ENCODE data around the gene CRYGN.

Gene CRYGN

GRCh38 chr7:151436446-151437158 is 3.3 kb downstream of the CRYGN start:
- H3K36me3 ChIP-seq (ENCODE audit: control insufficient read depth, insufficient read depth, low read length, severe bottlenecking), result no peaks in the 10 kb centered on the region

GRCh38 chr7:151435971-151436370 is 4.0 kb downstream of the CRYGN start:
- H3K9ac ChIP-seq (ENCODE audit: low read length), result no peak overlapping the region

More at GRCh38 chr7:151436446-151437158, 3.3 kb downstream of the CRYGN start:
- peak; percentile 86 for DNase-seq (ENCODE audit: low read depth)
- H3K9ac ChIP-seq (ENCODE audit: low read length), result peak overlapping the region; percentile 12
- no peak overlapping the region for H3K4me3 ChIP-seq (ENCODE audit: low read length)
- no peaks in the 10 kb centered on the region for H3K9me3 ChIP-seq (ENCODE audit: control insufficient read depth, low read length)
- peaks cover 24% of the 10 kb centered on the region for H3K4me1 ChIP-seq (ENCODE audit: control insufficient read depth, insufficient read depth, low read length)
- H3K27me3 ChIP-seq (replicated peaks; ENCODE audit: control insufficient read depth, insufficient read depth, low read length), result no peaks in the 10 kb centered on the region

GRCh38 chr7:151435103-151435916 is 4.6 kb downstream of the CRYGN start:
- H3K27me3 ChIP-seq (replicated peaks; ENCODE audit: control insufficient read depth, insufficient read depth, low read length), result no peaks in the 10 kb centered on the region
- H3K4me1 ChIP-seq (ENCODE audit: control insufficient read depth, insufficient read depth, low read length), result peaks cover 11% of the 10 kb centered on the region
- no peak overlapping the region for H3K4me3 ChIP-seq (ENCODE audit: low read length)
- no peaks in the 10 kb centered on the region for H3K9me3 ChIP-seq (ENCODE audit: control insufficient read depth, low read length)
- no peak overlapping the region for H3K9ac ChIP-seq (ENCODE audit: low read length)
- no peaks in the 10 kb centered on the region for H3K36me3 ChIP-seq (ENCODE audit: control insufficient read depth, insufficient read depth, low read length, severe bottlenecking)
- no peak for DNase-seq (ENCODE audit: low read depth)

More at GRCh38 chr7:151435971-151436370, 4.0 kb downstream of the CRYGN start:
- DNase-seq (ENCODE audit: low read depth), result no peak
- Histone ChIP-seq H3K4me3 (ENCODE audit: low read length) (no peak overlapping the region), H3K27me3 (replicated peaks; ENCODE audit: control insufficient read depth, insufficient read depth, low read length) (no peaks in the 10 kb centered on the region), H3K9me3 (ENCODE audit: control insufficient read depth, low read length) (no peaks in the 10 kb centered on the region), H3K36me3 (ENCODE audit: control insufficient read depth, insufficient read depth, low read length, severe bottlenecking) (no peaks in the 10 kb centered on the region), H3K4me1 (ENCODE audit: control insufficient read depth, insufficient read depth, low read length) (peaks cover 18% of the 10 kb centered on the region)

- no peaks in the 10 kb centered on the region for H3K27me3 ChIP-seq (replicated peaks; ENCODE audit: control insufficient read depth, insufficient read depth, low read length)
- no peak overlapping the region for H3K9ac ChIP-seq (ENCODE audit: low read length)
- H3K4me3 ChIP-seq (ENCODE audit: low read length), result no peak overlapping the region
- H3K36me3 ChIP-seq (ENCODE audit: control insufficient read depth, insufficient read depth, low read length, severe bottlenecking), result no peaks in the 10 kb centered on the region
- no peak for DNase-seq (ENCODE audit: low read depth)
- peaks cover 10% of the 10 kb centered on the region for H3K4me1 ChIP-seq (ENCODE audit: control insufficient read depth, insufficient read depth, low read length)
- no peaks in the 10 kb centered on the region for H3K9me3 ChIP-seq (ENCODE audit: control insufficient read depth, low read length)
Measured at GRCh38 chr7:151434549-151434948, 5.4 kb downstream of the CRYGN start.

- H3K4me3 ChIP-seq (ENCODE audit: low read length), result no peak overlapping the region
- H3K36me3 ChIP-seq (ENCODE audit: control insufficient read depth, insufficient read depth, low read length, severe bottlenecking), result no peaks in the 10 kb centered on the region
- no peak overlapping the region for H3K9ac ChIP-seq (ENCODE audit: low read length)
- no peak for DNase-seq (ENCODE audit: low read depth)
- no peaks in the 10 kb centered on the region for H3K27me3 ChIP-seq (replicated peaks; ENCODE audit: control insufficient read depth, insufficient read depth, low read length)
- no peaks in the 10 kb centered on the region for H3K9me3 ChIP-seq (ENCODE audit: control insufficient read depth, low read length)
- H3K4me1 ChIP-seq (ENCODE audit: control insufficient read depth, insufficient read depth, low read length), result peaks cover 17% of the 10 kb centered on the region
Measured at GRCh38 chr7:151433721-151434400, 6.1 kb downstream of the CRYGN start.

- Histone ChIP-seq H3K4me3 (ENCODE audit: low read length) (no peak overlapping the region), H3K36me3 (ENCODE audit: control insufficient read depth, insufficient read depth, low read length, severe bottlenecking) (no peaks in the 10 kb centered on the region), H3K9ac (ENCODE audit: low read length) (no peak overlapping the region), H3K27me3 (replicated peaks; ENCODE audit: control insufficient read depth, insufficient read depth, low read length) (no peaks in the 10 kb centered on the region), H3K9me3 (ENCODE audit: control insufficient read depth, low read length) (no peaks in the 10 kb centered on the region), H3K4me1 (ENCODE audit: control insufficient read depth, insufficient read depth, low read length) (peaks cover 26% of the 10 kb centered on the region)
- DNase-seq (ENCODE audit: low read depth), result no peak
Measured at GRCh38 chr7:151432658-151433521, 7.1 kb downstream of the CRYGN start.

- no peak overlapping the region for H3K9ac ChIP-seq (ENCODE audit: low read length)
- H3K27me3 ChIP-seq (replicated peaks; ENCODE audit: control insufficient read depth, insufficient read depth, low read length), result no peaks in the 10 kb centered on the region
- H3K4me3 ChIP-seq (ENCODE audit: low read length), result no peak overlapping the region
- DNase-seq (ENCODE audit: low read depth), result no peak
- H3K36me3 ChIP-seq (ENCODE audit: control insufficient read depth, insufficient read depth, low read length, severe bottlenecking), result no peaks in the 10 kb centered on the region
- no peaks in the 10 kb centered on the region for H3K9me3 ChIP-seq (ENCODE audit: control insufficient read depth, low read length)
- peaks cover 33% of the 10 kb centered on the region for H3K4me1 ChIP-seq (ENCODE audit: control insufficient read depth, insufficient read depth, low read length)
Measured at GRCh38 chr7:151431768-151432311, 8.1 kb downstream of the CRYGN start.

- Histone ChIP-seq H3K9ac (ENCODE audit: low read length) (no peak overlapping the region), H3K27me3 (replicated peaks; ENCODE audit: control insufficient read depth, insufficient read depth, low read length) (no peaks in the 10 kb centered on the region), H3K4me3 (ENCODE audit: low read length) (no peak overlapping the region), H3K4me1 (ENCODE audit: control insufficient read depth, insufficient read depth, low read length) (peaks cover 33% of the 10 kb centered on the region), H3K36me3 (ENCODE audit: control insufficient read depth, insufficient read depth, low read length, severe bottlenecking) (no peaks in the 10 kb centered on the region), H3K9me3 (ENCODE audit: control insufficient read depth, low read length) (no peaks in the 10 kb centered on the region)
- no peak for DNase-seq (ENCODE audit: low read depth)
Measured at GRCh38 chr7:151431281-151431767, 8.6 kb downstream of the CRYGN start.

GRCh38 chr7:151430391-151431205 is 9.3 kb downstream of the CRYGN start:
- Histone ChIP-seq H3K9me3 (ENCODE audit: control insufficient read depth, low read length) (no peaks in the 10 kb centered on the region), H3K4me3 (ENCODE audit: low read length) (no peak overlapping the region), H3K9ac (ENCODE audit: low read length) (no peak overlapping the region), H3K4me1 (ENCODE audit: control insufficient read depth, insufficient read depth, low read length) (peaks cover 41% of the 10 kb centered on the region), H3K27me3 (replicated peaks; ENCODE audit: control insufficient read depth, insufficient read depth, low read length) (no peaks in the 10 kb centered on the region), H3K36me3 (ENCODE audit: control insufficient read depth, insufficient read depth, low read length, severe bottlenecking) (no peaks in the 10 kb centered on the region)
- DNase-seq (ENCODE audit: low read depth), result no peak

Measured in adipocyte (in vitro differentiated cells).